Right renal pelvis (tissue), 4 donors: ENCODE measurements around the gene UBE3D. TPM values are rescaled to one million over a fixed set of nuclear protein-coding genes. Genes with fewer than 3 reads are reported as not detected.
"Not testable (repeated sequence)": the region's sequence is repeated elsewhere in the genome, so short reads cannot be mapped to it uniquely, and the experiment has no call there.

Experiments used
- DNase-seq, 4 donors: peaks; one replicate each; pipeline ENCODE4 v3.0.0-alpha.2; 2013; ENCODE audit warnings: low read depth in 4 of 4, low spot score in 3 of 4, missing footprints in 1 of 4
- polyA plus RNA-seq, 4 donors: library from polyadenylated mRNA; unstranded; fragments of 120-200 nt; gene quantifications; one replicate each; pipeline ENCODE4 v1.2.1, GENCODE V29; 2013; ENCODE audit not compliant: insufficient read length in 4 of 4

UBE3D gene
- polyA plus RNA-seq, 4 donors, result 7.7 to 8.5 (median 8.2) TPM

DNA sequence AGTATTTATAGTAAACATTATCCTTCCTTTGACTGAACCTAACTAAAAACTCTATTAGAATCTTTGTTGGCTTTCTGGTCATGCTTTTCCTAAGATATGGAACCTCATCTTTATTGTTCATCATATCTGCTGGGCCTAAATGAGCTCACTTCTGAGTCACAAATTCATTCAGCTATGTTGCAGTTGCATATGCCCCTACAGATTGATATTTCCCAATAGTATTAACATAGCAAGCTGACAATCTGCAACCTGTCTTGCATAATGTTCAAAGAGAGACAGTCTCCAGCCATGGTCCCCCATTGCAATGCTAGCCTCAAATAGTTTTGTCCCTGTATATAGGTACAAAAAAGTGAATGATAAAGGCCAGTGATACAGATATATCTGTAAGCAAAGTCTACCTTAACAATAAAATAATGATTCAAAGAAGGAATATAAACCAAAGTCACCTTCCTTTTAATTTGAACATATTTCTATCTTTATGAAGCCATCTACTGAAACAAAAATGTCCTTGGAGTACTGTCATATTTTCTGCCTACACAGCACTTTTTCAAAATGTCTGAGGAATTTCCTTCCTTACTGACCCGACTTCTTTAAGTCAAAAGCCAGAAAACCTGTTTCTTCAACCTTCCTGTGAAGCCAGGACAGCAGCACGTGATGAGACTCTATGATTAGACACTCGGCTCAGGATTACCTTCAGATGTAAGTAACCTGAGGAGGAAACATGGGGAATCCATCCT is 140.7 kb downstream of the UBE3D start:
- no peak for DNase-seq

- DNase-seq, result no peak
Measured at GRCh38 chr6:82921258-82921657, 144.4 kb downstream of the UBE3D start.

DNA sequence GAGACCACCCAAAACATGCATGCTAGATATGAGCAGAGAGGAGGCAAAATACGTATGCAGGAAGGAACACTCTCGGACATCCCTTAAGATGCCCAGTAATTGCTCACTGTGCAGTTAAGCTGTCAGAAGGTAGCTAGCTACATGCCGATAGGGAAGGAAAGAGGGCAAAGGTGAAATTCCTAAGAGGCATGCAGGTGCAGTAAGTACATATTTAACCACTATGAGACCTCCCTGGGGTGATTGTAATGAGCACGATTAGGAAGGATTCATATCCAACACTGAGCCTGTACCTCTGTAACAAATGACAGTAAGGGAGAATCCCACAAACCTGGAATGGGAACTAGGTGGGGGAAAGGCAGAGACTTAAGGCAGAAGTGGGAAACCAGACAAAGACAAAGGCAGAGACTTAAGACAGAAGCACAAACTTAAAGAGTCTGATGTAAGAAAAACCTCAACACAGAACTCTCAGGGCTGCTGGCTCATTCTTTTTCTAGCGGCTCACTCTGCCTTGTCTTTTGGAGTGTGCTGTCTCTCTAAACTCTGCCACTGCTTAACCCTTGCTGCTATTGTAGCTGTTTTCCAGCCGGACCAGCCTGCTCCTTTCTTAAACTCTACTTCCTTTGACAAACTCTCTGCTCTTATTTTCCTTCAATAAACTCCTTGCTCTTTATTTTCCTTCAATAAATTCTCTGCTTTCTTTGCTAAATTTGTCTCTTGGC is 148.1 kb downstream of the UBE3D start:
- no peak for DNase-seq

- no peak for DNase-seq
Measured at GRCh38 chr6:82915666-82916065, 150.0 kb downstream of the UBE3D start.

DNA sequence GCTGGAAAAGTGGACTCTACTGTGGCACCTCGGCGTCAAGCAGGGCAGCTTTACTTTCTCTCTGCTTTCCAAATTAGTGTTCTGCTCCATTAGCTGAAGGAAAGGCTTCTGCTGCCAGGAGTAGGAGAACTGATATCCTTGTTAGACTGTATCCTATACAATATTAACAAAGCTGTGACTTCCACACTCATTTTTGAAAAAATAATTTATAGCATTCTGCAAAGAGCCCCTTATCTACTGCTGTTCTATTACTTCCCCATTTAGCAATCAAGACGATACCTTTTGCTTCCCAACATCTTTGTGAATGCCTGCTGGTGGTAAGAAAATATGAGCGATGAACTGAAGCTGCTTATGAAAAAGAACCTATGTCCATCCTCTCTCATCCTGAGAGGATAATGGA is 151.1 kb downstream of the UBE3D start:
- no peak for DNase-seq

DNA sequence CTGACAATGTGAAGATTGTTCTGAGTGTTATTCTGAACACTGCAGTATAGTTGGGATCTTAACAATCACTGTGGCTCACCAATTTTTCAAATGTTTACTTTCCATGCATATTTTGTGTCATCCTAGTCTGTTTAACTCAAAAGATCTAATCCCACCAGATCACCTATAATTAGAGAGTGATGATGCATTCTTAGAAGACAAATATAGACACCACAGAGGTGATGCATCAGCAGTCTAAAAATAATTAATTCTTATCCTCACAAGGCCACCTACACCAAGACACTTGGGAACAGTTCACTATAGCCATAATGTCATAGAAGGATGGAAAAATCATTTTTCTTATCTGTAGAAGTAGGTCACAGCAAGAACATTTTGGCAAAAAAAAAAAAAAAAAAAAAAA is 154.8 kb downstream of the UBE3D start:
- DNase-seq, result no peak

DNA sequence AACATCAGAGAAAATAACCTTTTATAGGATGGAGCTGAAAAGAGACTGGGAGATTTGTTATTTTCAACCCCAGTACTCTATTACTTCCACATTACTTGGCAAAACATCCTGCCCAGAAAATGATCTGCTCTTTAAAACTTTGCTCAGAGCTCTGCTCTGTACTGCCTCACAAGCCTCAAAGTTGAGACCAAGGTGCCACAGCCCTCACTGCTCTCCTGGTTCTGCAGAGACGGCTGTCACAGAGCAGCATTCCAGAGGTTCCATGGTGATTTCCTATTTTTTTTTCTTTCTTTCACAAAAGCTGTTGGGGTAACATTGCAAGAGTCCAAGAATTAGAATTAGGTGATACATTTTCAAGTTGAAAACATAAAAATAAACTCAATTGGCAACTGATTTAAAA is 155.2 kb downstream of the UBE3D start:
- DNase-seq, result no peak

GRCh38 chr6:82909551-82909950 is 156.1 kb downstream of the UBE3D start:
- no peak for DNase-seq

DNA sequence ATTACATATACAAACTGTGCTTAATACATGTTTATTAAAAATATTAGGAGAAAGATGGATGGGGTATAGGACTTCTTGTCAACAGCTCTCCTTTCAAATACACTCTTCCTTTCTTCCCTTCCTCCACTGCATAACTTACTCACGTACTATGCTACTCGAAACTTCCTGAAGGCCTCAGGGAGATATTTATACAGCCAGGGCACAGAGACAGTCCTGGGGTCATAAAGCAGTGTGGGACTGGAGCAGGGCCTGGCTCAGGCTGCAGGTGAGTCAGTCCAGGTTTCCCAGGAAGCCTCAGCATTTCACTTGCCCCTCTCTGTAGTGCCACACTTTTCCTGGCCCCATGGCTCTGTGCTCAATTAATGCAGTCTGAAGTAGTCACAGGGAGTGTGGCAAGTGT is 157.0 kb downstream of the UBE3D start:
- DNase-seq, result no peak

GRCh38 chr6:82906951-82907350 is 158.7 kb downstream of the UBE3D start:
- DNase-seq, result no peak

DNA sequence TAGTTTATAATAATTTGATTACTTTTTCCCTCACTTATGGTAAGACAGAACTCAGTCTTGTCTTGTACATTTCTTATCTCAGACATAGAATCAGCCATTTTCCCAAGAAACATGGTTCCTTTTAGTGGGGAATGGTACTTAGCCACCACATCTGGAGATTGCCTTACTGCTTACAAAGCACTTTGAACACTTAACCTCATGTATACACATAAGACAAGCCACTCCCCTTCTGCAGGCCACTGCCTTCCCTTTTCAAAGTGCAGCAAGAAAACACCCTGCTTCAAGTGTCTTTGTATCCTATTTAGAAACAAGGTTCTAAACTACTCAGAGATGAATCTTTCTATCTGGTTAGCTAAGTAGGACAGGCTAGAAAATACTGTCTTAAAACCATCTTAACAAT is 159.2 kb downstream of the UBE3D start:
- DNase-seq, result no peak

DNA sequence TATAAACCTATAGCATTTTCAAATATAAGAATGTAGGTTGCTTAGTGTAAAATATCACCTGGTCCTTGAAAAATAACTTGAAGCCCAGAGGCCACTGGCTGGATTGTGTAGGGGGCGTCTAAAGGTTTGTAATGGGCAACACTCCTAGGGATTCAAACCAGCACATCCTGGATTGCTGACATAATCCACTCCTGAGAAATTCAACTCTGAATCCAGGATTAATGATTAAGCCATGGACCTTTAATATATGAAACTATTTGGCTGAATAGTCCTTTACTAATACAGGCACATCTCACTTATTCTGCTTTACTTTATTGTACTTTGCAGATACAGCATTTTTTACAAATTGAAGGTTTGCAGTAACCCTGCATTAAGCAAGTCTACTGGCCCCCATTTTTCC is 160.8 kb downstream of the UBE3D start:
- no peak for DNase-seq

- no peak for DNase-seq
Measured at GRCh38 chr6:82904257-82904656, 161.4 kb downstream of the UBE3D start.

- no peak for DNase-seq
Measured at GRCh38 chr6:82902290-82902689, 163.4 kb downstream of the UBE3D start.

DNA sequence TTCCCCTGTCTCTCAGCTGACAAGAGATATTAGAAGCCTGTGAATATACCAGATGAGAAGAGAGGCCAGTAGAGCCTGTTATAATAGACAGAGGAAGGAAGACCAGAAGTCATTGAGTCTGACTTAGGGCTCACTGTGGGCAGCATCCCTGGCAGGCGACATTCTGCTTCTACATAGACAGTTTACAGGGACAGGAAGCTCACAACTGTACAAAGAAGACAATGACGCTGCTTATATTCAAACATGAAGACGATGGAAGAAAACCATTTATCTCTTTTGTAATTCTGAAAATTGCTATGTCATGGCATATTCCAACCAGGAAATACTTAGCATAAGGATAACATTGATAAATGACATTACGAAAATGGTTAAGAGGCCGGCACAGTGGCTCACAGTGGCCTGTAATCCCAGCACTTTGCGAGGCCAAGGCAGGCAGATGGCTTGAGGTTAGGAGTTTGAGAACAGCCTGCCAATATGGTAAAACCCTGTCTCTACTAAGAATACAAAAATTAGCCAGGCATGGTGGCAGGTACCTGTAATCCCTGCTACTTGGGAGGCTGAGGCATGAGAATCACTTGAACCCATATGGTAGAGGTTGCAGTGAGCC is 170.9 kb downstream of the UBE3D start:
- no peak for DNase-seq

DNA sequence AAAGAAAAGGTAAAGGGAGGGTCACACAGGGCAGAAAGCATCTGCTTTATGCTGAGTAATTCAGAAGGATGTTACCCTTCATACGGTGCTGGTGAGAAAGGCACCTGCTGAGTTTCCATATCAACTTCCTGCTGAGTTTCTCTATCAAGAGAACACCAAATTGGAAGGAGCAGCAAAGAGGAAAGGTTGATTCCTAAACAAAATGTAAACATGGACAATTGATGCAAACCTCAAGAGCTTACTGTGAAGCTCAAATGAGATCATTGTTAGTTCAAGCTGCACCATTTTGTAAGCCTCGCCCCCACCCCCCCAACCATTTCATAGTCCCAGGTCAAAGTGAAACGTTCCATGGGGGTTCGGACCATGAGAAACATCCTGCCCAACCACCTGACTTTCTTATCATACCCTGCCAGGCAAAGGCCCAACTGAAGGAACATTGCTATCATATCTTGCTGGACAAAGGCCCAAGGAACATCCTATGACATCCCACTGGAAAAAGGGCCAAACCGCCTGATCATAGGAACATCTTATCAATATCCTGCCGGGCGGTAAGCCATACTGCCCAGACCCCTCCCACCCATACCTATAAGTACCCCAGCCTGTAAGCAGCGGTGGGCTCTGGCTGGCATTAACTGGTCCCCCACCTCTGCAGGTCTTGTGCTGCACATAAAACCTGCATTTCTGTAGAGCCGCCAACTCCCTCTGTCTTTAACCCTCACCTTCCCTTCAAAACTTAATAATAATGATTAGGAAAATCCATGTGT is 171.6 kb downstream of the UBE3D start:
- no peak for DNase-seq

DNA sequence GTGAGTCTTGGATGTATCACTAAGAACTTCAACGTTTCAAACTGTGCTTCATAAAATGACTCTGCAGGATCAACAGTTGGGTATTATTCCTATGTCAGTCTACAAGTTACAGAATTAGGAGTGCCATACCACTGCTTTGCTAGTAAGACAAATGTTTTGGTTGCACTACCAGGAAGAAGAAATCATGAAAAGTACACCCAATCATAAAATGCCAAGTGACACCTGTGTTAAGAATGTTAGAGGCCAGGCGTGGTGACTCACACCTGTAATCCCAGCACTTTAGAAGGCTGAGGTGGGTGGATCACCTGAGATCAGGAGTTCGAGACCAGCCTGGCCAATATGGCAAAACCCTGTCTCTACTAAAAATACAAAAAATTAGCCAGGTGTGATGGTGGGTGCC is 174.1 kb downstream of the UBE3D start:
- DNase-seq, result not testable (repeated sequence)

- DNase-seq, result no peak
Measured at GRCh38 chr6:82891076-82891475, 174.6 kb downstream of the UBE3D start.

GRCh38 chr6:82890240-82890639 is 175.4 kb downstream of the UBE3D start:
- no peak for DNase-seq

GRCh38 chr6:82889143-82889542 is 176.5 kb downstream of the UBE3D start:
- no peak for DNase-seq

GRCh38 chr6:82882363-82883023 is 183.1 kb downstream of the UBE3D start:
- no peak for DNase-seq
